HEK293 (cell line): ENCODE data around the gene IKZF2.

Experiments used
- CTCF ChIP-seq: fragments of 450-650 bp; formaldehyde crosslinking; IDR thresholded peaks from 2 replicates; pipeline ENCODE4 v1.5.1; 2016; ENCODE audit warnings: missing biosample characterization, missing genetic modification characterization
- ZNF138 ChIP-seq: fragments of 450-650 bp; formaldehyde crosslinking; IDR thresholded peaks from 2 replicates; pipeline ENCODE4 v1.5.1; 2016; ENCODE audit warnings: missing biosample characterization, missing genetic modification characterization, borderline replicate concordance

- TF ChIP-seq ZNF138 (no peak), CTCF (tag by site-specific recombination) (no peak; the same call in 1 of the 2 replicates)
These were observed at the start of gene IKZF2 for GRCh38 chr2:213151437-213152064.
